Thoracic aorta (tissue), 2 donors: ENCODE data around the gene ATP1A2. TPM values are rescaled to one million over a fixed set of nuclear protein-coding genes. Genes with fewer than 3 reads are reported as not detected.

Experiments used
- ATAC-seq: fragments of 150-250 bp; one replicate; pipeline ENCODE4 v1.8.0; 2017; ENCODE audit warnings: low read depth; ENCODE audit not compliant: insufficient number of reproducible peaks, low FRiP score
- DNase-seq: peaks from one replicate; pipeline ENCODE4 v3.0.0-alpha.2; 2020; ENCODE audit warnings: low spot score
- H3K27ac ChIP-seq, 2 donors: fragments of 200-600 bp; sonication (generic); 1 replicate in 1 of 2; 2 replicates in 1 of 2; pipeline ENCODE4 v1.5.1; 2016; ENCODE audit warnings: mild to moderate bottlenecking in 2 of 2, moderate library complexity in 2 of 2
- H3K27me3 ChIP-seq: fragments of 200-600 bp; sonication (generic); replicated peaks from 2 replicates; pipeline ENCODE4 v1.6.0; 2016; ENCODE audit warnings: mild to moderate bottlenecking; ENCODE audit not compliant: insufficient read depth
- H3K36me3 ChIP-seq: fragments of 200-600 bp; sonication (generic); one replicate; pipeline ENCODE4 v1.5.1; 2016
- H3K4me1 ChIP-seq, 2 donors: fragments of 200-600 bp; sonication (generic); 1 replicate in 1 of 2; 2 replicates in 1 of 2; pipeline versions ENCODE4 v1.5.1 to v1.6.0; 2016; ENCODE audit warnings: low read depth in 2 of 2, mild to moderate bottlenecking in 1 of 2; ENCODE audit not compliant: control insufficient read depth in 1 of 2
- H3K4me3 ChIP-seq: fragments of 200-600 bp; sonication (generic); 2 replicates; pipeline ENCODE4 v1.5.1; 2016; ENCODE audit warnings: mild to moderate bottlenecking
- H3K9me3 ChIP-seq: fragments of 200-600 bp; sonication (generic); 2 replicates; pipeline ENCODE4 v1.5.1; 2016
- total RNA-seq, 2 donors: library from RNA; depleted of rRNA; stranded (reverse); fragments of >200 nt; gene quantifications; one replicate each; pipeline versions ENCODE4 v1.1.0 to v1.2.3, GENCODE V29; 2016
- TF ChIP-seq, protein P1 (sequence below): fragments of 200-600 bp; sonication (generic); IDR thresholded peaks from one replicate; pipeline ENCODE4 v1.5.1; 2019; ENCODE audit warnings: antibody characterized with exemption

ATP1A2 gene
- total RNA-seq, 2 donors from 2014 or later: 86.0 to 146 TPM

DNA sequence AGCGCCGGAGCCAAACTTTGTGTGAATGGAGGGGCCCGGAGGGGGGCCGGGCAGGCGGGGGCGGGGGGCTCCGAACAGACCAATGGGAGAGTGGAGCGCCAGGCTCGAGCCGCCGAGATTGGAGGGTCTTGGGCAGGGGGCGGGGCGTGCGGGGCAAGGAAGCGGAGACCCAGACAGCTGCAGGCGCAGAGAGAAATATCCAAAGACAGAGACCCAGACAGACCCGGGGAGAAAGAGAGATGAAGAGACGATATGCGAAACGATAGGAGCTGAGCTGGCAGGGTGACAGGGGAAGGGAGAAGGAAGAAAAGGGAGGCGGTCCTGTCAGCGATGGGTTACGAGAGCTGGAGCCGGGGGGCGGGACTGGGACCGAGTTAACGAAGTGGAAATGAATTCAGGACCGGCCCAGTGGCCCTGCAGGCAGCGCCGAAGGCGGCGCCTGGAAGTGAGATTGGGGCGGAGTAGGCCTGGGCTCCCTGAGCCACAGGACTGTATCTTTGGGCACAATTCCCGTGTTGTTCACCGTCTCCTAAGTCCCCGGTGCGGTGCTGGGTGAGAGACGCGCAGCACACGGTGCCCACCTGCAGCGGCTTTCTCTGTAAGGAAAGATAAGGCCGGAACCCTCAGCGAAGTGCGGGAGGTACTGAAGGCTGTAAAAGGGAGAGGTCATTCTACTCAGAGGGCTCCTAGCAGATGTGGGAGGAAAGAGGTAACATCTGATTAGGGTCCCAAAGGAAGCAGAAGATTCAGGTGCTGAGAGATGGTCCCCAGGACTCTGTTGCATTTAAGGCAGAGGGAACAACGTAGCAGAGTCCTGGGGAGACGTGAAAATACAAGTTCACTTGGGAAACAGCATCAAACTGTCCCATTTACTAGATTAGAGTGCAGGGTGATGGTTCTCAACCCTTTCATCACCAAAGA is 45.1 kb upstream of the ATP1A2 start:
- peak; percentile 59 for DNase-seq
- Histone ChIP-seq H3K36me3 (no peaks in the 10 kb centered on the region), H3K27ac (no peak overlapping the region)

DNA sequence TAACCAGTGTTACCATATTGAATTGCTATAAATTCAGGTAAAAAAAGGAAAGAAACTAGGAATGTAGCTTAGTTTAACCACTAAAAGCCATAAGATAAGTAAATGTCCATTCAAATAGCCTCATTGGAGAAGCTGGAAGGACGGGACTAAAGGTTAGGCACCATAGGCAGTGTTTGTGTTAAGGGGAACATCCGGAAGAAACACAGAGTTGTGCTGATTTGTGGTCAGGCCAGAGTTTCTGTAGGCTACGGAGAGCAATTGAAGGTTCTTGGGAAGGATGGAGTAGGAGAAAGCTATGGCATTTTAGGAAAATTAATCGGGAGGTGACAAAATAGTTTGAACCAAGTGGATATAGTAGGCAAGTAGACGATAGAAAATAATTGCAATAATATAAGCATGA is 44.3 kb upstream of the ATP1A2 start:
- Histone ChIP-seq H3K9me3 (no peaks in the 10 kb centered on the region), H3K4me3 (no peak overlapping the region), H3K27ac (no peak overlapping the region), H3K27me3 (no peaks in the 10 kb centered on the region), H3K4me1 (peaks cover 0 to 5% of the 10 kb centered on the region in 2 donors), H3K36me3 (no peaks in the 10 kb centered on the region)
- TF ChIP-seq, protein P1, sequence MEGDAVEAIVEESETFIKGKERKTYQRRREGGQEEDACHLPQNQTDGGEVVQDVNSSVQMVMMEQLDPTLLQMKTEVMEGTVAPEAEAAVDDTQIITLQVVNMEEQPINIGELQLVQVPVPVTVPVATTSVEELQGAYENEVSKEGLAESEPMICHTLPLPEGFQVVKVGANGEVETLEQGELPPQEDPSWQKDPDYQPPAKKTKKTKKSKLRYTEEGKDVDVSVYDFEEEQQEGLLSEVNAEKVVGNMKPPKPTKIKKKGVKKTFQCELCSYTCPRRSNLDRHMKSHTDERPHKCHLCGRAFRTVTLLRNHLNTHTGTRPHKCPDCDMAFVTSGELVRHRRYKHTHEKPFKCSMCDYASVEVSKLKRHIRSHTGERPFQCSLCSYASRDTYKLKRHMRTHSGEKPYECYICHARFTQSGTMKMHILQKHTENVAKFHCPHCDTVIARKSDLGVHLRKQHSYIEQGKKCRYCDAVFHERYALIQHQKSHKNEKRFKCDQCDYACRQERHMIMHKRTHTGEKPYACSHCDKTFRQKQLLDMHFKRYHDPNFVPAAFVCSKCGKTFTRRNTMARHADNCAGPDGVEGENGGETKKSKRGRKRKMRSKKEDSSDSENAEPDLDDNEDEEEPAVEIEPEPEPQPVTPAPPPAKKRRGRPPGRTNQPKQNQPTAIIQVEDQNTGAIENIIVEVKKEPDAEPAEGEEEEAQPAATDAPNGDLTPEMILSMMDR: no peak
- ATAC-seq (no peak), DNase-seq (no peak)

More for the DNA sequence above, 45.1 kb upstream of the ATP1A2 start:
- Histone ChIP-seq H3K27me3 (no peaks in the 10 kb centered on the region), H3K4me3 (peak overlapping the region; percentile 82), H3K9me3 (no peaks in the 10 kb centered on the region), H3K4me1 (peaks cover 0 to 5% of the 10 kb centered on the region in 2 donors)
- TF ChIP-seq, protein P1: no peak
- peak; percentile 73 for ATAC-seq

GRCh38 chr1:160074865-160075264 is 40.7 kb upstream of the ATP1A2 start:
- Histone ChIP-seq H3K27me3 (no peaks in the 10 kb centered on the region), H3K36me3 (no peaks in the 10 kb centered on the region), H3K27ac (no peak overlapping the region), H3K9me3 (no peaks in the 10 kb centered on the region), H3K4me1 (peaks cover 0 to 5% of the 10 kb centered on the region in 2 donors), H3K4me3 (no peak overlapping the region)
- TF ChIP-seq, protein P1: no peak
- ATAC-seq: no peak
- DNase-seq: no peak

- Histone ChIP-seq H3K27me3 (no peaks in the 10 kb centered on the region), H3K27ac (no peak overlapping the region), H3K4me3 (no peak overlapping the region), H3K9me3 (no peaks in the 10 kb centered on the region), H3K36me3 (no peaks in the 10 kb centered on the region), H3K4me1 (peaks cover 1 to 2% of the 10 kb centered on the region in 2 donors)
- ATAC-seq: no peak
- DNase-seq: no peak
- TF ChIP-seq, protein P1: no peak
Measured at GRCh38 chr1:160075836-160076235, 39.7 kb upstream of the ATP1A2 start.

DNA sequence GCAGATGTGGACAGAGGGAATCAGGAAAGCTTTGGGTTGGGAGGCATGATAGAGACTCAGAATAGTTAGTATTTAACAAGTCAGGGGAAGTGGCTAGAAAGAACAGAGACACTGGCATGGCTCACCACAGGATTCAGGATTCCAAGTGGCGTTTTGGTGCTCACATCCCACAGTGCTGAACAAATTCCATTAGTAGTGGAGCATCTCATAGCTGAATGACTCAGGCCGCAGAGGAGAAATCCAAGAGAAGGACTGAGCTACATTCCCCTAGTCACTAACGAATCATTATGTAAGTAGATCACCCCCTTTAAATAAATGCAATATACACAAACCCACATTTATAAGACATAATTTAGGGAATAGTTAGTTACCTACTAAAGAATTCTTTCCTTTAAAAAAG is 39.3 kb upstream of the ATP1A2 start:
- TF ChIP-seq, protein P1: no peak
- H3K27me3 ChIP-seq: no peaks in the 10 kb centered on the region
- ATAC-seq: no peak
- no peaks in the 10 kb centered on the region for H3K9me3 ChIP-seq
- DNase-seq: no peak
- no peaks in the 10 kb centered on the region for H3K36me3 ChIP-seq
- H3K4me1 ChIP-seq: peaks cover 0 to 6% of the 10 kb centered on the region in 2 donors
- H3K27ac ChIP-seq: no peak overlapping the region
- no peak overlapping the region for H3K4me3 ChIP-seq
